GM06990 (cell line): ENCODE data around the gene KCTD17.

Experiments used
- DNase-seq: peaks from one replicate; pipeline ENCODE4 v3.0.0-alpha.2; 2011; ENCODE audit not compliant: insufficient read length; ENCODE audit errors: extremely low read depth
- H3K27me3 ChIP-seq: replicated peaks from 2 replicates; pipeline ENCODE4 v1.6.0; 2011; ENCODE audit warnings: low read length; ENCODE audit not compliant: control insufficient read depth, insufficient read depth
- H3K36me3 ChIP-seq: 2 replicates; pipeline ENCODE4 v1.5.1; 2011; ENCODE audit warnings: low read length; ENCODE audit not compliant: control insufficient read depth, insufficient read depth
- H3K4me3 ChIP-seq: replicated peaks from 2 replicates; pipeline ENCODE4 v1.5.1; 2011; ENCODE audit warnings: low read depth, mild to moderate bottlenecking, control low read depth, low read length
- TF ChIP-seq, protein P1 (sequence below): IDR thresholded peaks from 2 replicates; pipeline ENCODE4 v1.5.1; 2011; ENCODE audit warnings: low read length, control low read depth, mild to moderate bottlenecking, inconsistent platforms; ENCODE audit not compliant: insufficient read depth, poor library complexity, severe bottlenecking

Gene KCTD17

DNA sequence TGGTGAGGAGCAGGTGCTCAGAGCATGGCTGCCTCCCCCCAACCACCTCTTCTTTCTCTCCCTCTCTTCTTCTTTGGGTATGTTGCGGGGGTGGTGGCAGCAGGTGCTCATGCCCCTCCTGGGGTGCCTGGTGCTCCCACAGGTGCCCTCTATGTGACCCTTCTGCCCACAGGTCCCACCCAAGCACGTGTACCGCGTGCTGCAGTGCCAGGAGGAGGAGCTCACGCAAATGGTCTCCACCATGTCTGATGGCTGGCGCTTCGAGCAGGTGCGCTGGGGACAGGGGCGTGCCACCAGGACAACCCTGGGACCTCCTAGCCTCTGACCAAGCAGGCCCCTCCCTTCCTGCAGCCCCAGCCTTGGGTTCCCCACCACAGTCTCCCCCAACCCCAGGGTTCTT lies 5.7 kb downstream of the KCTD17 start:
- Histone ChIP-seq H3K4me3 (no peak overlapping the region), H3K27me3 (no peaks in the 10 kb centered on the region), H3K36me3 (no peaks in the 10 kb centered on the region; the same call in none of the 2 replicates)
- TF ChIP-seq, protein P1, sequence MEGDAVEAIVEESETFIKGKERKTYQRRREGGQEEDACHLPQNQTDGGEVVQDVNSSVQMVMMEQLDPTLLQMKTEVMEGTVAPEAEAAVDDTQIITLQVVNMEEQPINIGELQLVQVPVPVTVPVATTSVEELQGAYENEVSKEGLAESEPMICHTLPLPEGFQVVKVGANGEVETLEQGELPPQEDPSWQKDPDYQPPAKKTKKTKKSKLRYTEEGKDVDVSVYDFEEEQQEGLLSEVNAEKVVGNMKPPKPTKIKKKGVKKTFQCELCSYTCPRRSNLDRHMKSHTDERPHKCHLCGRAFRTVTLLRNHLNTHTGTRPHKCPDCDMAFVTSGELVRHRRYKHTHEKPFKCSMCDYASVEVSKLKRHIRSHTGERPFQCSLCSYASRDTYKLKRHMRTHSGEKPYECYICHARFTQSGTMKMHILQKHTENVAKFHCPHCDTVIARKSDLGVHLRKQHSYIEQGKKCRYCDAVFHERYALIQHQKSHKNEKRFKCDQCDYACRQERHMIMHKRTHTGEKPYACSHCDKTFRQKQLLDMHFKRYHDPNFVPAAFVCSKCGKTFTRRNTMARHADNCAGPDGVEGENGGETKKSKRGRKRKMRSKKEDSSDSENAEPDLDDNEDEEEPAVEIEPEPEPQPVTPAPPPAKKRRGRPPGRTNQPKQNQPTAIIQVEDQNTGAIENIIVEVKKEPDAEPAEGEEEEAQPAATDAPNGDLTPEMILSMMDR = no peak
- no peak for DNase-seq

DNA sequence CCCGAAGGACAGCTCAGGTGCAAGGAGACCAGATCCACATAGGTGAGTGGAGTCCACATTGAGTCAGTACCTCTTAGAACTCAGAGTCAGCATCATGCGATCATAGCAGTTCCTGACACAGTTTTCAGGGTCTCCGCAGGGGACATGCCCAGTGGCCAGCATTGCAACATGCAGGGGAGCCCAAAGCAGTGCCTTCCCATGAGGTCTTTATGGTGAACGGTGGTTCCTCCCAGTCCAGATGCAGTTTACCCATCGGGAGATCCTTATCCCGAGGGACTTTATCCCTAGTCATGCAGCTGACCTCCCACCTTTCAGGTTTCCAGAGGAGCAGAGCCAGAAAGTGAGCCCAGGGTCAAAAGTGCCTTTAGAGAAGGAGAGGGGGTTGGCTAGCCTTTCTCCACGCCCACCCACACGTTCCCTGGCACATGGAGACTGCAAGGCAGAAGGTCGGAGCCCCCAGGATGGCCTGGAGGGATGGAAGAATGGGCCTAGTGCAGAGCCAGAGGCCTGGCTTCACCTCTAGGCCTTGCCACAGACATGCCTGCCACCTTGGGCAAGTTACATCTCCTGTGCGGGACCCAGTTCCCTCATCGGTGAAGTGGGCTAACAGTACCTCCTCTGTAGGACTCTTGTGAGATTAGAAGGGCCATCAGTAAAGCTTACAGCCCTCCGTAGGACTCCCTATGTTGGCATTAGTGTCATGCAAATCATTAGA lies 6.4 kb downstream of the KCTD17 start:
- H3K36me3 ChIP-seq = no peaks in the 10 kb centered on the region; the same call in none of the 2 replicates
- TF ChIP-seq, protein P1 = no peak
- no peak for DNase-seq
- no peak overlapping the region for H3K4me3 ChIP-seq
- H3K27me3 ChIP-seq = no peaks in the 10 kb centered on the region

DNA sequence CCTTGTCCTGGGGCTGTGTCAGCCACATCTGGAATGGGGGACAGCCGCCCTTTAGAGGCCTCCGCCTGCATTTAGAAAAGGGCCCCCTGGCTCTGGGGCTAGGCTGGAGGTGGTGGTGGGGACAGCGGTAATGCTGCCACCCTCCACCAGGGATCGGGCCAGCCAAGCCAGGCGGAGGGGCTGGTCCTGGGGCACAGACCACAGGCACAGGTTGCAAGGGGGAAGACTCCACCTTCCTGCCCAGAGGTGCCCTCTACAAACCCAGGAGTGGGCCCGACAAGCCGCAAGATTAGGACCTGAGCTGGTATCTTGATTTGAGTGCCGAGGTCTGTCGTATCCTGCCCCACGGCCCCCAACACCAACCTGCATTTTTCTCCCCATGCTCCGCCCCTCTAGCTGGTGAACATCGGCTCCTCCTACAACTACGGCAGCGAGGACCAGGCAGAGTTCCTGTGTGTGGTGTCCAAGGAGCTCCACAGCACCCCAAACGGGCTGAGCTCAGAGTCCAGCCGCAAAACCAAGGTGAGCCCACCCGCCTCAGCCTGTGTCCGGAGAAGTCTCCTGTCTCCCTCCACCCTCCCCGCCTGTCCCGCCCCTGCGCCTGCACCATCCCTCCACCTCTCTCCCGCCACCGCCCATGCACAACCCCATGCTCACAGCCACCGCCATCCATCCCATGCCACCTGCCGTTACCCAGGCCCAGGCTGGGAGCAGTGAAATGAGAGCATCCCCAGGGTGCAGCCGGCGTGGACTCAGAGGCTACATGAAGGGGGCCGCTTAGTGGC lies 7.6 kb downstream of the KCTD17 start:
- TF ChIP-seq, protein P1 = no peak
- DNase-seq = no peak
- Histone ChIP-seq H3K36me3 (no peaks in the 10 kb centered on the region; the same call in none of the 2 replicates), H3K4me3 (no peak overlapping the region), H3K27me3 (no peaks in the 10 kb centered on the region)

DNA sequence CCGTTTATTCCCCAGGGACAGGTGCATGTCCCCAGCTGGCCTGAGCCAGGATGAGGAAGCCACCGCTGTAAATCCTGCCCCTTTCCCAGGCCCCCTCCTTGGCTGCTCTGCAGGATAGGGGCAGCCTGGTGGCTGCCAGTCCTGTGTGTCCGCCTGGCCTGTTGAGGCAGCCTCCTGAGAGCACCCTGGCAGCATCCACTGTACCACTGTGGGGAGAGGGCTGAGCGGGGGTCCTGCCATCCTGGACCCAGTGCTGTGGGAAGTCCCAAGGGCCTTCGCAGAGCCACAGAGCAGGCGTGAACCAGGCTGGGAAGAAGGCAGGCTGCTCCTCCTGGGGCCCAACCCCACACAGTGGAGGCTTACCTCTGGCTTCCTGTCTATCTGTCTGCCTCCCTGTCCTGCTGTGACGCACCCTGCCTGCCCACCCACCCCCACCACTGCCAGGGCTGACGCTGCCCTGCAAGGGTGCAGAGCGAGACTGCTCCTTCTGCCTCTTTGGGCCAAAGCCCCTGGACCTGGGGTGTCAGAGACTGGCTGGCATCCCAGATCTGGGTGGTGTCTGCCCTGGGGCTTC lies 8.4 kb downstream of the KCTD17 start:
- Histone ChIP-seq H3K36me3 (no peaks in the 10 kb centered on the region; the same call in none of the 2 replicates), H3K27me3 (no peaks in the 10 kb centered on the region), H3K4me3 (no peak overlapping the region)
- TF ChIP-seq, protein P1 = no peak
- DNase-seq = no peak

DNA sequence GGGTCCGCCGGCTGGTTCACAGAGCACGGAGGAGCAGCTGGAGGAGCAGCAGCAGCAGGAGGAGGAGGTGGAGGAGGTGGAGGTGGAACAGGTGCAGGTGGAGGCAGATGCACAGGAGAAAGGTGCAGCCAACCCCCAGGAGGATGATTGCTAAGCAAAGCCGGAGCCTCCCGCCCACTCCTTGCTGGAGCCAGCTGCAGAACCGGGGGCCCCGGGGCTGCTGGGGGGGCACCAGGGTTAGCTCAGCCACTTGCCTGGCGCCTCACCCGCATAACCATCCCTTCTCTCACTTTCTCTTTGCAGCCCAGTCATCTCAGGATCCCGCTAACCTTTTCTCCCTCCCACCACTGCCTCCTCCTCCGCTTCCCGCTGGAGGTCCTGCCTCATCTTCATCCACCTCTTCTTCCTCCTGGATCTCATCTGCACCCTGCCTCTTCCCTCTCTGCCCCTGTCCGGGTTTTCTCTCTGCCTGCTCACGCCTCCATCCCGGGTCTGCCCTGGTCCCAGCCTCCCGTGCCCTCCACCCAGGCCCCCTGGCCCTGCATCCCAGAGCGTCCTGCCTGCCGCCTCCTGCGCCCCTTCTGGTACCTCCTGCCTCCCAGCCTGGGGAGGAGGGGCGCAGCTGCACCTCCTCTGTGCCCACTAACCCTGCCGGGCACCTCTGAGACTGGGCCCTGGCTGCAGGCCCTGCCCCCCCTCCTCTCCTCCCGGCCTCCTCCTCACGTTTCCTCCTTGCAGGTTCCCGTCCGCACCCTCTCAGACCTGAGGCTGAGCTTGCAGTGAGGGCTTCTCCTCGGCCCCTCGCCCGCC lies 9.5 kb downstream of the KCTD17 start:
- Histone ChIP-seq H3K4me3 (no peak overlapping the region), H3K36me3 (no peaks in the 10 kb centered on the region; the same call in 1 of the 2 replicates), H3K27me3 (no peaks in the 10 kb centered on the region)
- peak; percentile 34 for DNase-seq
- TF ChIP-seq, protein P1 = no peak
